ENCODE data around the gene UFD1. TPM values are rescaled to one million over a fixed set of nuclear protein-coding genes. Genes with fewer than 3 reads are reported as not detected.

The UFD1 gene
- total and polyA plus RNA-seq, 2 of the 13 experiments (the other 11 are each of a cell fraction or from before 2014, with no cell fraction given), result 47.9 to 51.1 TPM

DNA sequence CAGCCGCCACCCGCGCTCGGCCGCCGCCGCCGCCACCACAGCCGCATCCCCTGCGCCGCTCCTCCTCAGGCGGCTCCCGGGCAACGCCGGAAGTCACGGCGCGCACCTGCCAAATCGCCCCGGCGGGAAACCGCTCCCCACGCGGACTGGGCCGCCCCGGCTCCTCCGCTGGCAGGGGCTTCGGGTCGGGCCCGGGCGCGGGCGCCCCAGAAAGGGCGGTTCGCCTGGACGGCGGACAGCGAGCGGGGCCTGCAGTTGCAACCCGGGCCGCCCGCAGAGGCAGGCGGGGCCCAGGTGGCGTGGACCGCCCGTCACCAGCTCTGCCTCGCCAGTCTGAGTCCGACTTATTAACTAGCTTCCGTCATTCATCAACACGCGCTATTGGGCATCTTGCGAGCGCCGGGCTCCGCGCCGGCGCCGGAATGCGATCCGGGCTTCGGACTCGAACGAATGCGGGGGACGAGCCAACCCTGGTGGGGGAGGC is 47.3 kb downstream of the UFD1 start, which contains the start of gene HIRA (continued):
- peak; percentile 25; the same call in 1 of the 2 replicates for TF ChIP-seq BHLHE40 (IDR thresholded peaks at IDR 0.05; ENCODE audit: low read length)
- peak; percentile 62; the same call in 1 of the 2 replicates for TF ChIP-seq PHF21A (CRISPR knock-in tag; IDR thresholded peaks at IDR 0.05)
- peak; percentile 67; the same call in 1 of the 2 replicates for TF ChIP-seq ZNF777 (CRISPR knock-in tag; IDR thresholded peaks at IDR 0.05)
- peak; percentile 41; the same call in 1 of the 2 replicates for TF ChIP-seq CBFB (CRISPR knock-in tag; IDR thresholded peaks at IDR 0.05)
- TF ChIP-seq CBX2 (IDR thresholded peaks at IDR 0.05; ENCODE audit: low read depth, low read length), result no peak
- 0 out of 2 replicates have a peak, but pooled peaks have one; percentile 72 for TF ChIP-seq CBX2 (CRISPR knock-in tag; IDR thresholded peaks at IDR 0.05; ENCODE audit: low read depth)
- TF ChIP-seq TAF15 (IDR thresholded peaks at IDR 0.05; ENCODE audit: low read depth, low read length, poor library complexity, severe bottlenecking), result peak; percentile 56
- TF ChIP-seq SRF (IDR thresholded peaks at IDR 0.05; ENCODE audit: low read depth, low read length), result peak; percentile 27; the same call in 1 of the 2 replicates
- TF ChIP-seq ZNF724P (CRISPR knock-in tag; IDR thresholded peaks at IDR 0.05; ENCODE audit: borderline replicate concordance), result peak; percentile 62; the same call in 1 of the 2 replicates
- TF ChIP-seq NFE2 (CRISPR knock-in tag; IDR thresholded peaks at IDR 0.05), result no peak
- TF ChIP-seq, protein P1, sequence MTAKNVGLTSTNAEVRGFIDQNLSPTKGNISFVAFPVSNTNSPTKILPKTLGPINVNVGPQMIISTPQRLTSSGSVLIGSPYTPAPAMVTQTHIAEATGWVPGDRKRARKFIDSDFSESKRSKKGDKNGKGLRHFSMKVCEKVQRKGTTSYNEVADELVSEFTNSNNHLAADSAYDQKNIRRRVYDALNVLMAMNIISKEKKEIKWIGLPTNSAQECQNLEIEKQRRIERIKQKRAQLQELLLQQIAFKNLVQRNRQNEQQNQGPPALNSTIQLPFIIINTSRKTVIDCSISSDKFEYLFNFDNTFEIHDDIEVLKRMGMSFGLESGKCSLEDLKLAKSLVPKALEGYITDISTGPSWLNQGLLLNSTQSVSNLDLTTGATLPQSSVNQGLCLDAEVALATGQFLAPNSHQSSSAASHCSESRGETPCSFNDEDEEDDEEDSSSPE (CRISPR knock-in tag; IDR thresholded peaks at IDR 0.05), result no peak
- no peak for TF ChIP-seq TCF12 (IDR thresholded peaks at IDR 0.05)
- no peak for TF ChIP-seq TCF12 (CRISPR knock-in tag; IDR thresholded peaks at IDR 0.05)
- TF ChIP-seq ZNF589 (CRISPR knock-in tag; conservative IDR thresholded peaks at IDR 0.05), result peak; percentile 69; the same call in 1 of the 2 replicates
- no peak for TF ChIP-seq ZNF816 (CRISPR knock-in tag; IDR thresholded peaks at IDR 0.05; ENCODE audit: borderline replicate concordance)
- TF ChIP-seq, protein P2, sequence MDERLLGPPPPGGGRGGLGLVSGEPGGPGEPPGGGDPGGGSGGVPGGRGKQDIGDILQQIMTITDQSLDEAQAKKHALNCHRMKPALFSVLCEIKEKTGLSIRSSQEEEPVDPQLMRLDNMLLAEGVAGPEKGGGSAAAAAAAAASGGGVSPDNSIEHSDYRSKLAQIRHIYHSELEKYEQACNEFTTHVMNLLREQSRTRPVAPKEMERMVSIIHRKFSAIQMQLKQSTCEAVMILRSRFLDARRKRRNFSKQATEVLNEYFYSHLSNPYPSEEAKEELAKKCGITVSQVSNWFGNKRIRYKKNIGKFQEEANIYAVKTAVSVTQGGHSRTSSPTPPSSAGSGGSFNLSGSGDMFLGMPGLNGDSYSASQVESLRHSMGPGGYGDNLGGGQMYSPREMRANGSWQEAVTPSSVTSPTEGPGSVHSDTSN (CRISPR knock-in tag; IDR thresholded peaks at IDR 0.05), result no peak
- no peak for TF ChIP-seq NFIC (IDR thresholded peaks at IDR 0.05; ENCODE audit: low read length)
- TF ChIP-seq ZKSCAN8 (CRISPR knock-in tag; IDR thresholded peaks at IDR 0.05; ENCODE audit: borderline replicate concordance), result no peak
- TF ChIP-seq, protein P3, sequence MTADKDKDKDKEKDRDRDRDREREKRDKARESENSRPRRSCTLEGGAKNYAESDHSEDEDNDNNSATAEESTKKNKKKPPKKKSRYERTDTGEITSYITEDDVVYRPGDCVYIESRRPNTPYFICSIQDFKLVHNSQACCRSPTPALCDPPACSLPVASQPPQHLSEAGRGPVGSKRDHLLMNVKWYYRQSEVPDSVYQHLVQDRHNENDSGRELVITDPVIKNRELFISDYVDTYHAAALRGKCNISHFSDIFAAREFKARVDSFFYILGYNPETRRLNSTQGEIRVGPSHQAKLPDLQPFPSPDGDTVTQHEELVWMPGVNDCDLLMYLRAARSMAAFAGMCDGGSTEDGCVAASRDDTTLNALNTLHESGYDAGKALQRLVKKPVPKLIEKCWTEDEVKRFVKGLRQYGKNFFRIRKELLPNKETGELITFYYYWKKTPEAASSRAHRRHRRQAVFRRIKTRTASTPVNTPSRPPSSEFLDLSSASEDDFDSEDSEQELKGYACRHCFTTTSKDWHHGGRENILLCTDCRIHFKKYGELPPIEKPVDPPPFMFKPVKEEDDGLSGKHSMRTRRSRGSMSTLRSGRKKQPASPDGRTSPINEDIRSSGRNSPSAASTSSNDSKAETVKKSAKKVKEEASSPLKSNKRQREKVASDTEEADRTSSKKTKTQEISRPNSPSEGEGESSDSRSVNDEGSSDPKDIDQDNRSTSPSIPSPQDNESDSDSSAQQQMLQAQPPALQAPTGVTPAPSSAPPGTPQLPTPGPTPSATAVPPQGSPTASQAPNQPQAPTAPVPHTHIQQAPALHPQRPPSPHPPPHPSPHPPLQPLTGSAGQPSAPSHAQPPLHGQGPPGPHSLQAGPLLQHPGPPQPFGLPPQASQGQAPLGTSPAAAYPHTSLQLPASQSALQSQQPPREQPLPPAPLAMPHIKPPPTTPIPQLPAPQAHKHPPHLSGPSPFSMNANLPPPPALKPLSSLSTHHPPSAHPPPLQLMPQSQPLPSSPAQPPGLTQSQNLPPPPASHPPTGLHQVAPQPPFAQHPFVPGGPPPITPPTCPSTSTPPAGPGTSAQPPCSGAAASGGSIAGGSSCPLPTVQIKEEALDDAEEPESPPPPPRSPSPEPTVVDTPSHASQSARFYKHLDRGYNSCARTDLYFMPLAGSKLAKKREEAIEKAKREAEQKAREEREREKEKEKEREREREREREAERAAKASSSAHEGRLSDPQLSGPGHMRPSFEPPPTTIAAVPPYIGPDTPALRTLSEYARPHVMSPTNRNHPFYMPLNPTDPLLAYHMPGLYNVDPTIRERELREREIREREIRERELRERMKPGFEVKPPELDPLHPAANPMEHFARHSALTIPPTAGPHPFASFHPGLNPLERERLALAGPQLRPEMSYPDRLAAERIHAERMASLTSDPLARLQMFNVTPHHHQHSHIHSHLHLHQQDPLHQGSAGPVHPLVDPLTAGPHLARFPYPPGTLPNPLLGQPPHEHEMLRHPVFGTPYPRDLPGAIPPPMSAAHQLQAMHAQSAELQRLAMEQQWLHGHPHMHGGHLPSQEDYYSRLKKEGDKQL (CRISPR knock-in tag; IDR thresholded peaks at IDR 0.05; ENCODE audit: low read depth), result no peak
- no peak for TF ChIP-seq FLYWCH1 (CRISPR knock-in tag; IDR thresholded peaks at IDR 0.05)
- TF ChIP-seq TCF7 (IDR thresholded peaks at IDR 0.05; ENCODE audit: low read depth), result no peak
- TF ChIP-seq TARDBP (CRISPR knock-in tag; IDR thresholded peaks at IDR 0.05), result 0 out of 2 replicates have a peak, but pooled peaks have one; percentile 13
- TF ChIP-seq ZSCAN31 (CRISPR knock-in tag; IDR thresholded peaks at IDR 0.05; ENCODE audit: low read depth), result no peak
- no peak for TF ChIP-seq PAF1 (CRISPR knock-in tag; IDR thresholded peaks at IDR 0.05)
- no peak for TF ChIP-seq KDM5B (CRISPR knock-in tag; IDR thresholded peaks at IDR 0.05; ENCODE audit: borderline replicate concordance)
- TF ChIP-seq HOXD1 (CRISPR knock-in tag; IDR thresholded peaks at IDR 0.05), result no peak

All from HepG2 (cell line).